ENCODE data around the gene NCOR2. TPM values are rescaled to one million over a fixed set of nuclear protein-coding genes. Genes with fewer than 3 reads are reported as not detected.
A peak's percentile ranks its signal among the peaks of the same experiment; 100 is the strongest.

The NCOR2 gene
- total RNA-seq, 1 donor from 2014 or later, result 134 TPM

- Histone ChIP-seq H3K9me3 (no peaks in the 10 kb centered on the region), H3K27me3 (no peaks in the 10 kb centered on the region), H3K4me3 (no peak overlapping the region), H3K27ac (peak overlapping the region; percentile 69 to 82), H3K36me3 (no peaks in the 10 kb centered on the region), H3K4me1 (peaks cover 24 to 63% of the 10 kb centered on the region in 2 donors)
- no peak for TF ChIP-seq CTCF (IDR thresholded peaks at IDR 0.05)
- DNase-seq (ENCODE audit: low spot score in 2 of 2), result no peak
- intact Hi-C loops (cut with DNase I), result no loop called here
Measured at GRCh38 chr12:124550123-124551089, 17.0 kb downstream of the NCOR2 start.

DNA sequence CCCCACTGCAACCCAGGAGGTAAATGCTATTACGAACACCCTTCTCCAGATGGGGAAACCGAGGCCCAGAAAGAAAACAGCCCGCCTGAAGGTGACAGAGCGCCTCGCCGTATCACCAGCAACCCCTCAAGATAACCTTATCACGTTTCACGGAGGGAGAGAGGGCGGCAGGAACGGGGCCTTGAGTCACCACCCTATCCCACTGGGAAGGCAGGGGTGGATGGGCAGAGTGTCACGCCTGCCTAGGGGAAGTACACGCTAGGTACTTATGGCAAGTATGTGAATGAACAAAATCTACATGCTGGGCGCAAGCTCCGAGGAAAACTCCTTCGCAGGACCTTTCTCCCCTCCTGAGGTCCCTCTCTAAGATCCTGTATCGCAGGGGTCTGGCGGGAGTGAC, 17.8 kb downstream of the NCOR2 start:
- no peak for TF ChIP-seq CTCF (IDR thresholded peaks at IDR 0.05)
- intact Hi-C loops (cut with DNase I), result loop anchor here (2.0 kb wide), 1 partner anchor 29 kb away; no protein-coding TSS in a partner anchor
- Histone ChIP-seq H3K4me3 (no peak overlapping the region), H3K36me3 (no peaks in the 10 kb centered on the region), H3K4me1 (peaks cover 17 to 62% of the 10 kb centered on the region in 2 donors), H3K27me3 (no peaks in the 10 kb centered on the region), H3K27ac (peak overlapping the region; percentile 69 to 82), H3K9me3 (no peaks in the 10 kb centered on the region)
- no peak for DNase-seq (ENCODE audit: low spot score in 2 of 2)

DNA sequence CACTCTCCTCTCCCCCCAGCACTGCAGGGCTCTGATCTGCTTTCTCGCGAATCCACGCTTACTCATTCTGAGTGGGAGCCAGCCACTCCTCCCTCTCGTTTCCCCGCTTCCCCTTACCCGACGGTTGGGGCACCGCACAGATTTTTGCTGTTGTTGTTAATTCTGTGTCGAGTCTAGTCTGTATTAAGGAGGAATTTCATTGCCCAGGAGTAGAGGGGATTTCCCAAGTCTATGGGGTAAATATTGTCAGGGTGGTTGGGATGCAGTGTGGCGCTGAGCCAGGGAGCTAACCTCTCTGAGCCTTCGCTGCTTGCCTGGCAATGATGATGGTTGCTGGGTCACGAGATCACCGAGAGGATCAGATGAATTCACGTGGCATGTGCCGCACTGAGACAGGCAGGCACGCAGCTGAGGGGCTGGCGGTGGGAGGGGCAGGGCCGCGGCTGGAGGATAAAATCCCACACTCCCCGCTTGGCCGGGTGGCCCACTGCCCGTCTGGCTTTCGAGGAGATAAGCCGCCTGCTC, 18.5 kb downstream of the NCOR2 start:
- H3K4me3 ChIP-seq, result peak overlapping the region in 1 of 2 donors; percentile 7
- H3K27ac ChIP-seq, result peak overlapping the region in 1 of 2 donors; percentile 82
- TF ChIP-seq CTCF (IDR thresholded peaks at IDR 0.05), result no peak
- H3K27me3 ChIP-seq, result no peaks in the 10 kb centered on the region
- DNase-seq (ENCODE audit: low spot score in 2 of 2), result peak in 1 of 2 donors; percentile 83
- H3K4me1 ChIP-seq, result peaks cover 17 to 61% of the 10 kb centered on the region in 2 donors
- no peaks in the 10 kb centered on the region for H3K36me3 ChIP-seq
- no peaks in the 10 kb centered on the region for H3K9me3 ChIP-seq
- intact Hi-C loops (cut with DNase I), result loop anchor here (2.0 kb wide), 1 partner anchor 28 kb away; no protein-coding TSS in a partner anchor

- no peak for TF ChIP-seq CTCF (IDR thresholded peaks at IDR 0.05)
- no peaks in the 10 kb centered on the region for H3K27me3 ChIP-seq
- no peaks in the 10 kb centered on the region for H3K36me3 ChIP-seq
- no peak overlapping the region for H3K27ac ChIP-seq
- peaks cover 21 to 72% of the 10 kb centered on the region in 2 donors for H3K4me1 ChIP-seq
- no peaks in the 10 kb centered on the region for H3K9me3 ChIP-seq
- no peak for DNase-seq (ENCODE audit: low spot score in 2 of 2)
- intact Hi-C loops (cut with DNase I), result loop anchor here (2.0 kb wide), 1 partner anchor 27 kb away; no protein-coding TSS in a partner anchor
- H3K4me3 ChIP-seq, result no peak overlapping the region
Measured at GRCh38 chr12:124547626-124548025, 19.8 kb downstream of the NCOR2 start.

GRCh38 chr12:124545508-124546418, 21.6 kb downstream of the NCOR2 start:
- no peaks in the 10 kb centered on the region for H3K36me3 ChIP-seq
- H3K4me1 ChIP-seq, result peaks cover 15 to 61% of the 10 kb centered on the region in 2 donors
- H3K27me3 ChIP-seq, result no peaks in the 10 kb centered on the region
- intact Hi-C loops (cut with DNase I), result no loop called here
- no peak for TF ChIP-seq CTCF (IDR thresholded peaks at IDR 0.05)
- H3K4me3 ChIP-seq, result no peak overlapping the region
- no peak overlapping the region for H3K27ac ChIP-seq
- no peaks in the 10 kb centered on the region for H3K9me3 ChIP-seq
- DNase-seq (ENCODE audit: low spot score in 2 of 2), result no peak

All from ascending aorta (tissue), 2 donors.